ENCODE data around the gene RNF123. TPM values are rescaled to one million over a fixed set of nuclear protein-coding genes. Genes with fewer than 3 reads are reported as not detected.
A peak's percentile ranks its signal among the peaks of the same experiment; 100 is the strongest.
"Not testable (repeated sequence)": the region's sequence is repeated elsewhere in the genome, so short reads cannot be mapped to it uniquely, and the experiment has no call there.

Gene RNF123
- total RNA-seq, 2 experiments from 2014 or later, result 32.4 to 35.5 TPM

GRCh38 chr3:49684453-49684852, 4.9 kb upstream of the RNF123 start:
- DNase-seq, H3K4me3 Mint-ChIP-seq, H3K27me3 Mint-ChIP-seq, H3K4me1 Mint-ChIP-seq, H3K36me3 Mint-ChIP-seq, H3K9me3 Mint-ChIP-seq, H3K27ac Mint-ChIP-seq: not testable (repeated sequence)

GRCh38 chr3:49685103-49685502, 4.3 kb upstream of the RNF123 start:
- not testable (repeated sequence) for H3K36me3 Mint-ChIP-seq, H3K27me3 Mint-ChIP-seq, H3K4me3 Mint-ChIP-seq, H3K27ac Mint-ChIP-seq, DNase-seq, H3K9me3 Mint-ChIP-seq
- H3K4me1 Mint-ChIP-seq, result peaks cover 11% of the 10 kb centered on the region

GRCh38 chr3:49685846-49686245, 3.5 kb upstream of the RNF123 start:
- peak overlapping the region; percentile 45 for H3K4me3 Mint-ChIP-seq
- not testable (repeated sequence) for H3K27me3 Mint-ChIP-seq, H3K27ac Mint-ChIP-seq, H3K36me3 Mint-ChIP-seq, DNase-seq, H3K9me3 Mint-ChIP-seq
- H3K4me1 Mint-ChIP-seq, result peaks cover 18% of the 10 kb centered on the region

GRCh38 chr3:49686346-49686745, 3.0 kb upstream of the RNF123 start:
- not testable (repeated sequence) for H3K27me3 Mint-ChIP-seq, H3K36me3 Mint-ChIP-seq, H3K9me3 Mint-ChIP-seq, H3K27ac Mint-ChIP-seq
- Mint-ChIP-seq H3K4me3 (peak overlapping the region; percentile 55), H3K4me1 (peaks cover 21% of the 10 kb centered on the region)
- DNase-seq, result peak; percentile 25

GRCh38 chr3:49686769-49687423, 2.5 kb upstream of the RNF123 start:
- H3K27me3 Mint-ChIP-seq, H3K27ac Mint-ChIP-seq: not testable (repeated sequence)

GRCh38 chr3:49687424-49687795, 1.9 kb upstream of the RNF123 start:
- not testable (repeated sequence) for H3K27me3 Mint-ChIP-seq, H3K36me3 Mint-ChIP-seq, DNase-seq, H3K9me3 Mint-ChIP-seq, H3K27ac Mint-ChIP-seq
- Mint-ChIP-seq H3K4me1 (peaks cover 21% of the 10 kb centered on the region), H3K4me3 (peak overlapping the region; percentile 29)

More at GRCh38 chr3:49686769-49687423, 2.5 kb upstream of the RNF123 start:
- peak overlapping the region; percentile 29 for H3K4me3 Mint-ChIP-seq
- peak; percentile 65 for DNase-seq
- not testable (repeated sequence) for H3K36me3 Mint-ChIP-seq, H3K9me3 Mint-ChIP-seq
- H3K4me1 Mint-ChIP-seq, result peaks cover 21% of the 10 kb centered on the region

GRCh38 chr3:49688338-49689045, 865 bp upstream of the RNF123 start:
- not testable (repeated sequence) for H3K27me3 Mint-ChIP-seq, DNase-seq, H3K9me3 Mint-ChIP-seq, H3K36me3 Mint-ChIP-seq
- Mint-ChIP-seq H3K4me3 (peak overlapping the region; percentile 98), H3K4me1 (peaks cover 21% of the 10 kb centered on the region), H3K27ac (peak overlapping the region; percentile 90)

- not testable (repeated sequence) for H3K27me3 Mint-ChIP-seq, H3K9me3 Mint-ChIP-seq
- peaks cover 23% of the 10 kb centered on the region for H3K4me1 Mint-ChIP-seq
Observed at GRCh38 chr3:49689908-49690624, 709 bp downstream of the RNF123 start.

GRCh38 chr3:49690856-49691255, 1.5 kb downstream of the RNF123 start:
- H3K27ac Mint-ChIP-seq, DNase-seq, H3K27me3 Mint-ChIP-seq, H3K9me3 Mint-ChIP-seq, H3K36me3 Mint-ChIP-seq: not testable (repeated sequence)
- peak overlapping the region; percentile 98 for H3K4me3 Mint-ChIP-seq
- peaks cover 20% of the 10 kb centered on the region for H3K4me1 Mint-ChIP-seq

More at GRCh38 chr3:49689908-49690624, 709 bp downstream of the RNF123 start:
- not testable (repeated sequence) for DNase-seq, H3K36me3 Mint-ChIP-seq
- Mint-ChIP-seq H3K4me3 (peak overlapping the region; percentile 98), H3K27ac (peak overlapping the region; percentile 90)

GRCh38 chr3:49691481-49691880, 2.1 kb downstream of the RNF123 start:
- not testable (repeated sequence) for H3K9me3 Mint-ChIP-seq, H3K36me3 Mint-ChIP-seq, H3K27me3 Mint-ChIP-seq, H3K4me3 Mint-ChIP-seq, DNase-seq, H3K27ac Mint-ChIP-seq
- peaks cover 18% of the 10 kb centered on the region for H3K4me1 Mint-ChIP-seq

GRCh38 chr3:49694409-49695070, 5.2 kb downstream of the RNF123 start:
- peaks cover 15% of the 10 kb centered on the region for H3K4me1 Mint-ChIP-seq
- H3K27me3 Mint-ChIP-seq, H3K9me3 Mint-ChIP-seq, H3K36me3 Mint-ChIP-seq, H3K27ac Mint-ChIP-seq, DNase-seq, H3K4me3 Mint-ChIP-seq: not testable (repeated sequence)

GRCh38 chr3:49695350-49696015, 6.1 kb downstream of the RNF123 start:
- H3K27ac Mint-ChIP-seq, H3K4me3 Mint-ChIP-seq, H3K9me3 Mint-ChIP-seq: not testable (repeated sequence)

GRCh38 chr3:49699281-49699979, 10.1 kb downstream of the RNF123 start:
- Mint-ChIP-seq H3K4me3 (no peak overlapping the region), H3K27ac (no peak overlapping the region), H3K36me3 (peaks cover 2% of the 10 kb centered on the region), H3K4me1 (no peaks in the 10 kb centered on the region), H3K27me3 (no peaks in the 10 kb centered on the region), H3K9me3 (no peaks in the 10 kb centered on the region)
- no peak for DNase-seq

More at GRCh38 chr3:49695350-49696015, 6.1 kb downstream of the RNF123 start:
- not testable (repeated sequence) for H3K27me3 Mint-ChIP-seq, H3K4me1 Mint-ChIP-seq, DNase-seq, H3K36me3 Mint-ChIP-seq

GRCh38 chr3:49700014-49700413, 10.7 kb downstream of the RNF123 start:
- H3K4me3 Mint-ChIP-seq, result no peak overlapping the region
- H3K4me1 Mint-ChIP-seq, result no peaks in the 10 kb centered on the region
- H3K27me3 Mint-ChIP-seq, result no peaks in the 10 kb centered on the region
- no peak for DNase-seq
- H3K36me3 Mint-ChIP-seq, result peaks cover 2% of the 10 kb centered on the region
- H3K27ac Mint-ChIP-seq, result no peak overlapping the region
- H3K9me3 Mint-ChIP-seq, result no peaks in the 10 kb centered on the region
